GM03348 (cell line): ENCODE results near the gene KRTAP5-3.

Experiments
- DNase-seq: peaks from one replicate; pipeline ENCODE4 v3.0.0; 2012; ENCODE audit warnings: low spot score

The KRTAP5-3 gene

DNA sequence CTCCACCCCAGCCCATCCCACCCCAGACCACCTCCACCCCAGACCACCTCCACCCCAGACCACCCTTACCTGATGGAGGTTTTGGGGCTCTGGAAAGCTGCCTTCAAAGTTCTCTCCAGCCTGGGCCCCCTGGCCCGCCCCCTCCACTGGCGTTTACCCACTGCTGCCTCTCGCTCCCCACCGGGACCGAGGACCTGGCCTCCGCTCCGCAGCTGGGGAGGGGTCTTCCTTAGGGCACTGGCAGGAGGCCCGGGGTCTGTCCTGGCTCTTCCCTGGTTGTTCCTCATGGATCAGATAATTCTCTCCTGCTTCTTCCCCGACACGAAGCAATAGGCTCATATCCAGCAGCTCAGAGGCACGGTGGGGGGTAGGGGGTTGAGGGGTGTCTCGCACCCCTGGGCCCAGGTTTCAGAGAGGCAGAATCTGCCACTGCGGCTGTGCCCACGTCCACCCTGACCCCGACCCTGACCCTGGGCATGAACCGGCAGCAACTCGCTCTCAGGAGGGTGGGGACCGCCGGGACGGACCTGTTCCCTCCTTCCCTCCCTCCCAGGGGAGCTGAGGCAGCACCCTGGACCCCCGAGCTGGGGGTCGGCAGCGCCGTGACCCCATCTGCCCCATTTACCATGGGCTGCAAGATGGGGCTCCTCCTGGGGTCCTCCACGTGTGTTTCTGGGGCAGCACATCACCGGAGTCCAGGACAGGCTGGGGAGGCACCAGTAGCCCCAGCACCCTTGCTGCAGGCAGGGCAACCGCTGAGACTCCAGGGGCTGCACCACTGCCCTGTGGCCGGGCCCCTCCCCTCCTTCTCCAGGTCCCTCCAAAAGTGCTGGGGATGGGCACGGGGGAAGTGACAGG lies 34.3 kb upstream of the KRTAP5-3 start:
- no peak for DNase-seq

DNA sequence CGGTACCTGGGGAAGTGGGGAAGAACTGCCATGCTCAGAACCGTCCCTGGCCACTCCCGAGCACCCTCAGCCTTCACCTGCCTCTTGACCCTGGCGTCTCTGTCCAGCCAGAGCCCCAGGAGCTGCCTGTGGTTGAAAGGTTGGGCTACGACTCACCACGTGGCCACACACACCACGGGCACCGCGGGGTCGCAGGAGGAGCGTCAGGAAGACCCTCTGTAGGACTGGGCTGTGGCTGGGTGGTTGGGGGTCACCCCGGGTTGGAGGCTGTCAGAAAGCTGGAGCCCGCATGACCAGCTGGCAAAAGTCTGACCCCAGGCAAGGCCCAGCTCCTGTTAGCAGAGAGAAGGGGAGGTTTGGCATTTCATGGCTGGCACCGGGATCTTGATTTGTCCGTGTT lies 32.8 kb upstream of the KRTAP5-3 start:
- DNase-seq = no peak

- DNase-seq = peak; percentile 81
Measured at GRCh38 chr11:1640076-1640946, 32.0 kb upstream of the KRTAP5-3 start.

DNA sequence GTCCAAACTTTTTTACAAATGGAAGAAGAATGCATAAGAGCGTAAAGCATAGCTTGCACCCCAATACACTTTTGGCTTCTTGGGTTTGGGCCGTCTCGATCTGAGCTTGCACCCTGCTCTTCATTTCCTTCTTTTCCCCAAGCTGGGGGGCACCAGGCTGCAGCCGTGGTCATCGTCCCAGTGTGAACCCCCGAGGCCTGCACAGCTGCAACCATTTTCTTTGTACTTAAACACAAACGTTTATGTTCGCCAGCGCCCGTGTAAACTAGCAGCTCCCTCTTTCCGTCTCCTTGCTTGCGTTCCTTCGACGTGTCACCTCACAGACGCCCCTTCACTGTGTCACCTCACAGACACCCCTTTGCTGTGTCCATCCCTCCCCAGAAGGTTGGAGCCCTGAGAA lies 31.4 kb upstream of the KRTAP5-3 start:
- no peak for DNase-seq

DNA sequence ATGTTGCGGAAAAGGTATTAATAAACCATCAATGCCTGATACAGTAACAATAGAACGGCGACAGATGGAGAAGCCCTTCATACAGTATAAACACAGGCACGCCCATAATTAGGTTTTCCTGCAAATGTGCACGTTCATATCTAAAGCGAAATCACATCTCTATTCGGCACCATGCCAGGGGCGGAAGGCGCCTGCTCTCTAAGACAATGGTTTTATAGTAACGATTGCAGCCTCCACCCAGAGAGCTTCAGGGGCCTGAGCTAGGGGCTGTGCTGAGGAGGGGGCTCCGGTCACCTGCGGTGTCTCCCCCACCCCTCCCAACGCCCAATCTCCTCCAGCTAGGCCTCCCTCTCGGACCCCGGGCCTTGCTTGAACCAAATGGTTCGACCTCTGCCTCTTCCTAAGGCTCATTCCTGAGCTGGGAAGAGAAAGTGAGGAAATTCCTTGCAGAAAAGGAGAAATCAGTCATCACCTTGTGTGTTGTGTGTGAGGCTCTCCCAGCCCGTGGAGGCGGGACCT lies 30.9 kb upstream of the KRTAP5-3 start:
- no peak for DNase-seq

DNA sequence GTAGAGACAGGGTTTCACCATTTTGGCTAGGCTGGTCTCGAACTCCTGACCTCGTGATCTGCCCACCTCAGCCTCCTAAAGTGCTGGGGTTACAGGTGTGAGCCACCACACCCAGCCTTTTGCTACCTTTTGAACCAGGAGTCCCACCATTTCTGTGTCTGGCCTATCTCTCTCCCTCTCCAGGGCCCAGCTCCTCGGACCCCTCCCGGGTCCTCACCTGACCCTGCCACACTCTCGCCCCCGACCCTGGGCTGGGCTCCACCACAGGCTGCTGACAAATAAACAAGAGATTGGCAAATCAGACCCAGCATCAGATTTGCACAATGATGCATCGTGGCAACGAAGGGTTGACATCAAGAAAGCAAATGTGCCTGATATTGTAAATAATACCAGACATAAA lies 30.1 kb upstream of the KRTAP5-3 start:
- DNase-seq = no peak

- no peak for DNase-seq
Measured at GRCh38 chr11:1637628-1638027, 29.4 kb upstream of the KRTAP5-3 start.

DNA sequence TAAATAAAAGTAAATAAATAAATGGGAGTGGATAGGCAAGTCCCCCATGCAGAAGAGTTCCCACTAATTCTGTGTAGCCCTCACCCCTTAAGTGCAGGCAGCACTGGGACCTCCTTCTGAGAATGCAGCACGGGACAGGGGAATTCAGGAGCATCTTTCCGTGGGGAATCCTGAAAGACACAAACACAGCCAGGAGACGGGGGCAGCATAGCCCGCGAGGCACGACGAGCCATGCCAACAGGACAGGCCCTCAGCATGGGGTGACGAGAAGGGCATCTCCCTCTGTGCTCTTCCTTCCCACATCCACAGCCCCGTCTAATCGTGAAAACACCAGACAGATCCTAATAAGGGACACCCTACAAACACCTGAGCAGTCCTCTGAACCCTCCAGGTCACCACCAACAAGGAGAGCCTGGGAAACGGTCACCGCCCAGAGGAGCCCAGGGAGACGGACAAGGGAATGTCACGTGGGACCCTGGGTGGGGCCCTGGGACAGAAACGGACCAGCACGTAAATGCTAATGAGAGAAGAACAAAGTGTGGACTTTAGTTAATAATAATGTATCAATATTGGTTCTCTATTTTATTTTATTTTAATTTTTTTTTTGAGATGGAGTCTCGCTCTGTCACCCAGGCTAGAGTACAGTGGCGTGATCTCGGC lies 28.2 kb upstream of the KRTAP5-3 start:
- DNase-seq = no peak

DNA sequence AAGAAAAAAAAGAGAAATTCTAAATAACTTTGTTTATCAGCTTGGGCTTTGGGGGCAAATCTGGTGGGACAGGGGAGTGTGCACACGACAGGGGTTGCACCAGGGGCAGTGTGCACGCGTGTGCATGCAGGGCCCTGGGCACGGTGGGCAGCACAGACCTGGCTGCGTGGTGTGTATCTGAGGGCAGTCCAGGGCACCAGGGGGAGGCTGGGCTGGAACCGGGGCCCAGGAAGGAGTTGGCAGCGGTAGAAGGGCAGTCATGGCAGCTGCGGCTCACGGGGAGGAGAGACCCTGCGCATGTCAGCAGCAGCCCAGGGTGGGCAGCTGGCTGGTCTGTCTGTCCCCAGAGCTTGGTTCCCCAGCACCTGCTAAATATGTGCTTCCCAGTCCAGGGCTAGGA lies 25.6 kb upstream of the KRTAP5-3 start:
- no peak for DNase-seq

DNA sequence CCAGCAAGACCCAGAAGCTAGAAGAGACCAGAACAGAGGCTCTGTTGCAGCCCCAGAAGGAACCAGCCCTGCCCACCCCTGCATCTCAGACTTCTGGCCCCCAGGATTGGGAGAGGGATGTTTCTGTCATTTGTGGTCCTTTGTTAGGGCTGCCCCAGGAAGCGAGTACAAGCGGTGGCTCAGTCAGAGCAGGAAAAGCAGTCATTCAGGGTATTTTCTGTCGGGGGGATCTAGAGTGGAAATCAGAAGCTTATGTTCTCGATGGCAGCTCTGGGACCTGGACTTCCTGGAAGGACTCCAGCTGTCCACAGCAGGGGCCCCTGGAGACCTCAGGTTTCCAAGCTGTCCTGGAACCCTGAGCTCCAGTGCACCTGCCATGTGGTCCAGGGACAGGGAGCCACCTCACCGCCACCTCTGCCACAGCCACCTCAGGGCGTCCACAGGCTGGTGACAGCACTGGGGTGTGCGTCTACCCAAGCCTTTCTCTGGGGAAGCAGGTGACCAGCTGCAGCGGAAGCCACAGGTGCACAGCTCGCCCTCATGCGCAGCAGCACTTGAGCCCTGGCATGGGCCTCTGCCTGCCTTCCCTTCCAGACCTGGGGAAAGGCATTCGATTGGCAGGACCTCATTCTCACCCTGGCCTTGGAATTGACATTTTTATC lies 23.9 kb upstream of the KRTAP5-3 start:
- DNase-seq = no peak

GRCh38 chr11:1631066-1631568 lies 22.9 kb upstream of the KRTAP5-3 start:
- DNase-seq = no peak

DNA sequence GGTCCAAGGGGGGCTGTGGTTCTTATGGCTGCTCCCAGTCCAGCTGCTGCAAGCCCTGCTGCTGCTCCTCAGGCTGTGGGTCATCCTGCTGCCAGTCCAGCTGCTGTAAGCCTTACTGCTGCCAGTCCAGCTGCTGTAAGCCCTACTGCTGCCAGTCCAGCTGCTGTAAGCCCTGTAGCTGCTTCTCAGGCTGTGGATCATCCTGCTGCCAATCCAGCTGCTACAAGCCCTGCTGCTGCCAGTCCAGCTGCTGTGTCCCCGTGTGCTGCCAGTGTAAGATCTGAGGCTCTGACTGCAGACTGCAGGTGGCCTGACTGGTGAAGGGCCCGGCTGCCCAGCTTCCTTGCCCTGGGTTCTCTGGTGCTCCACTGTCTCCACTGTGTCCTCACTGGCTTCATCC lies 22.0 kb upstream of the KRTAP5-3 start:
- no peak for DNase-seq

DNA sequence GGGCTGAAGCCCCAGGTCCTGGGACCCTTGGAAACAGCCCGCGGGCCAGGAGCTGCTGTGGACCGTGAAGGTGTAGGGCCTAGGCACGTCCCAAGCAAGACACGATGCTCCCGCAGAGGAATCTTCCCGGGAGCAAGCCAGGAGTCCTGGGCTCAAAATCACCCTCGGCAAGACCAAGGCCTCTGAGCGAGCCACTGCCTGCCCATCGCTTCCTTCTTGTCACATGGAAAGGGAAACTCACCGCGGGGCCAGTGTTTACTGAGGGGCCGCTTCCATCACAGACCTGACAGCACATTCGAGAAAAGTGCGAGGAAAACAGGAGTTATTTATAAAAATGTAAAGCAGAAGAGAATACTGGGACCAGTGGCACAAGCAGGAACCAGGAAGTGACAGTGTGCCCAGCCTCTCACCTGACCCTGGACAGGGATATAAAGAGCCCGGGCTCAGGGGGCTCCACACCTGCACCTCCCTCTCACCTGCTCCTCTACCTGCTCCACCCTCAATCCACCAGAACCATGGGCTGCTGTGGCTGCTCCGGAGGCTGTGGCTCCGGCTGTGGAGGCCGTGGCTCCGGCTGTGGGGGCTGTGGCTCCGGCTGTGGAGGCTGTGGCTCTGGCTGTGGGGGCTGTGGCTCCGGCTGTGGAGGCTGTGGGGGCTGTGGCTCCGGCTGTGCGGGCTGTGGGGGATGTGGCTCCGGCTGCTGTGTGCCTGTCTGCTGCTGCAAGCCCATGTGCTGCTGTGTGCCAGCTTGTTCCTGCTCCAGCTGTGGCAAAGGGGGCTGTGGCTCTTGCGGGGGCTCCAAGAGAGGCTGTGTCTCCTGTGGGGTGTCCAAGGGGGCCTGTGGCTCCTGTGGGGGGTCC lies 21.3 kb upstream of the KRTAP5-3 start, which contains the start of gene KRTAP5-5:
KRTAP5-5 (plus strand) TSS at position 450 of the 860 bp plus-strand sequence; CDS start at position 516, 66 bp downstream.
- no peak for DNase-seq

DNA sequence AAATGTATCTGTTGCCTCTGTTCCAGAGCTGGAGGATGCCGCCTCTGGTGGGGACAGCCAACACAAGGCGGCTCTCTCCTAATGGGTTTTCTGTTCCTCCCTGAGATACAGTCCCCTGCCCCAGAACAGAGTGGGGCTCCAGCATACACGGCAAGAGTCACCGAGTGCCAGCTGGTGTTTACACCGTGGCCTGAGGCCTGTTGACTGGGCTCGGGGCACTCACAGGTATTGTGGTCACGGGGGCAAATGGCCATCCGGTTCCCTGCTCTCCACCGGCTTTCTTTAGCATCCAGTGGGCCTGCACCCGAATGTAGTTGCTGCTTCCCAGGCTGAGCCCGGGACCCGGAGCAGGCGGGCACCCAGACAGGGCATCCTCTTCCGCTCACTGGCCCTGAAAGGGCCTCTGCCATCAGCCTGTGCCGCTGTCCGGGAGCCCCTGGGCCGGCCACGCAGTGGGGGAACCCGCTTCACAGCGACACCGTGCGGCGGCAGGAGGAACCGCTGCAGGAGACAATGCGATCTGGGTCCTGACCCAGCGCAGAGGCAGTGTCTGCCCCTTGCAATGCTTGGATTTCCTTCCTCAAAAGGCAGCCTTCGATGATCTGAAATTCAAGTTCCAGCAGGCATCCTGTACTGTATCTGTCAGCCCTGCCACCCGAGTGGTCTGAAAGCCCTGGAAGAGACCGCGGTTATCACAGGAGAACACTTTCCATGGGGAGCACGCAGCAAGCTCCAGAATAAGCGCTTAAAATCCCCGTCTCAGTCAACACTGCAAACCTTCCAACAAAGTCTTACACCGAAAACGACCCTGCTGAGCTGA lies 20.5 kb upstream of the KRTAP5-3 start:
- DNase-seq = peak; percentile 87

- DNase-seq = no peak
Measured at GRCh38 chr11:1625541-1625940, 17.3 kb upstream of the KRTAP5-3 start.

GRCh38 chr11:1624621-1625020 lies 16.4 kb upstream of the KRTAP5-3 start:
- no peak for DNase-seq

GRCh38 chr11:1623716-1624115 lies 15.5 kb upstream of the KRTAP5-3 start:
- no peak for DNase-seq

GRCh38 chr11:1622086-1622485 lies 13.8 kb upstream of the KRTAP5-3 start, which contains the start of gene KRTAP5-4:
KRTAP5-4 (minus strand) TSS chr11:1622138; CDS start chr11:1622093, 45 bp downstream.
- no peak for DNase-seq

DNA sequence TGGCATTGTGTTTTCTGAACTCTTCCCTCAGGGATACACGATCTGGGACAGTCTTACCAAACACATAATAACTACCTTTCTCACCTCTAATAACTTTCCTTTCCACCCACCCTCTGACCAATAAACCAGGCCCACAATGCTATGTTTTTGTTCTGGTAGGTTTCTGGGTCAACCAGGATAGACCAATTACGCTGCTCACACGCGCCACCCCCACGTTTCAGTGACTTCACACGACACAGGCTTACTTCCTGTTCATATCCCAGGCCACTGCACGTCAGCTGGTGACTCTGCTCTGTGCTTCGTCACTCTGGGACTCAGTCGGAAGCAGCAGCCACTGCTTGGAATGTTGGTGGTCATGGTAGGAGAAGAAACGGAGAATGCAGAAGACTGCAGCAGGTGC lies 11.2 kb upstream of the KRTAP5-3 start:
- DNase-seq = no peak

- no peak for DNase-seq
Measured at GRCh38 chr11:1618231-1618630, 10.0 kb upstream of the KRTAP5-3 start.
